Measurements from ENCODE around the gene RAB9A. TPM values are rescaled to one million over a fixed set of nuclear protein-coding genes. Genes with fewer than 3 reads are reported as not detected.

The RAB9A gene
- total and polyA plus RNA-seq, 4 donors, result 9.0 to 22.9 (median 12.0) TPM

DNA sequence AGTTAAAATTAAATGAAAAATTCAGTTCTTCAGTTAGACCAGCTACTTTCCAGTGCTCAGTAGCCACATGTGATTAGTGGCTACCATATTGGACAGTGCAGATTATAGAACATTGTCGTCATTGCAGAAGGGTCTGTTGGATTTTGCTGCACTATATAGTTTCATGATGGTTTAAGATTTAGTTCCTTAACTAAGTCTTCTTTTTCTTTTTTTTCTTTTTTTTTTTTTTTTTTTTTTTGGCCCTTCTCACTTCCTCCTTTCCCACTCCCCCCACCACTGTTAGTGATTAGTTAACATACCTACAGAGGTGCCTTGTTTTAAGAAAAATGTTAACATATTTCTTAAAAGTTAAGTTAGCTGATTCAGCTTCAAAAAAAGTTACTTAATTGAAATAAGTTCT lies 9.0 kb downstream of the RAB9A start (continued):
- no peak for TF ChIP-seq SP1 (IDR thresholded peaks at IDR 0.05)

DNA sequence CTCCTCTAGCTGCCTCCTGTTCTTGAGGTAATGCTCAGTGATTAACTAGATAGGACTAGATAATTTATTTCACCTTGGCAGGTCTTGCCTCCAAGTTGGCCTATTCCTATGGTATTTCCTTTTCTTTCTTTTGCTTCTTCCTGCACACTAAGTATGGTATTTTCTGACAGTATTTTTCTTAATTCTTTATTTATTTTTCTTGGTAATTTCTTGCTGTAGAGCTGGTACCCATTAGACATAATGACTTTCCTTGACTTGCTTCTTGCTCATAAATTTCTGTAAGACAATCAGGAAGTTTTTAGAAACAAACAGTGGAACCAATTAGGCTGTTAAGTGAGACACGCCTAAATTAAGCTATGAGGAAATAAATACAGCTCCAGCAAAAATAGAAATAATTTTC lies 9.5 kb downstream of the RAB9A start:
- 76% methylated on average over 1 of the region's 1 CpG for WGBS
- H3K9me3 ChIP-seq (ENCODE audit: control insufficient read depth in 4 of 4, low read length in 3 of 4), result no peaks in the 10 kb centered on the region
- H3K36me3 ChIP-seq (ENCODE audit: control insufficient read depth in 4 of 4, insufficient read depth in 3 of 4, low read depth in 1 of 4, low read length in 3 of 4), result no peaks in the 10 kb centered on the region
- H3K9ac ChIP-seq (ENCODE audit: low read depth in 1 of 2, low read length in 2 of 2), result no peak overlapping the region
- H3K27me3 ChIP-seq (ENCODE audit: control insufficient read depth in 4 of 4, insufficient read depth in 4 of 4, low read length in 3 of 4), result no peaks in the 10 kb centered on the region
- peaks cover 0 to 2% (median 2%) of the 10 kb centered on the region in 4 donors for H3K4me1 ChIP-seq (ENCODE audit: control insufficient read depth in 4 of 4, insufficient read depth in 4 of 4, low read length in 3 of 4)
- no peak overlapping the region for H3K4me3 ChIP-seq (ENCODE audit: low read depth in 1 of 3, low read length in 3 of 3)
- DNase-seq (ENCODE audit: low spot score), result no peak
- no peak overlapping the region for H3K27ac ChIP-seq (ENCODE audit: low read depth in 1 of 2, low read length in 2 of 2)
- TF ChIP-seq, protein P1, sequence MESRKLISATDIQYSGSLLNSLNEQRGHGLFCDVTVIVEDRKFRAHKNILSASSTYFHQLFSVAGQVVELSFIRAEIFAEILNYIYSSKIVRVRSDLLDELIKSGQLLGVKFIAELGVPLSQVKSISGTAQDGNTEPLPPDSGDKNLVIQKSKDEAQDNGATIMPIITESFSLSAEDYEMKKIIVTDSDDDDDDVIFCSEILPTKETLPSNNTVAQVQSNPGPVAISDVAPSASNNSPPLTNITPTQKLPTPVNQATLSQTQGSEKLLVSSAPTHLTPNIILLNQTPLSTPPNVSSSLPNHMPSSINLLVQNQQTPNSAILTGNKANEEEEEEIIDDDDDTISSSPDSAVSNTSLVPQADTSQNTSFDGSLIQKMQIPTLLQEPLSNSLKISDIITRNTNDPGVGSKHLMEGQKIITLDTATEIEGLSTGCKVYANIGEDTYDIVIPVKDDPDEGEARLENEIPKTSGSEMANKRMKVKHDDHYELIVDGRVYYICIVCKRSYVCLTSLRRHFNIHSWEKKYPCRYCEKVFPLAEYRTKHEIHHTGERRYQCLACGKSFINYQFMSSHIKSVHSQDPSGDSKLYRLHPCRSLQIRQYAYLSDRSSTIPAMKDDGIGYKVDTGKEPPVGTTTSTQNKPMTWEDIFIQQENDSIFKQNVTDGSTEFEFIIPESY (IDR thresholded peaks at IDR 0.05), result no peak
- TF ChIP-seq FOXA1 (IDR thresholded peaks at IDR 0.05) (no peak), TAF1 (conservative IDR thresholded peaks at IDR 0.05) (no peak), GABPA (IDR thresholded peaks at IDR 0.05 in 1 of 2, conservative IDR thresholded peaks at IDR 0.05 in 1 of 2) (no peak), HNF4A (conservative IDR thresholded peaks at IDR 0.05) (no peak), FOXA2 (IDR thresholded peaks at IDR 0.05) (no peak), HNF4G (IDR thresholded peaks at IDR 0.05) (no peak)
- TF ChIP-seq, protein P2, sequence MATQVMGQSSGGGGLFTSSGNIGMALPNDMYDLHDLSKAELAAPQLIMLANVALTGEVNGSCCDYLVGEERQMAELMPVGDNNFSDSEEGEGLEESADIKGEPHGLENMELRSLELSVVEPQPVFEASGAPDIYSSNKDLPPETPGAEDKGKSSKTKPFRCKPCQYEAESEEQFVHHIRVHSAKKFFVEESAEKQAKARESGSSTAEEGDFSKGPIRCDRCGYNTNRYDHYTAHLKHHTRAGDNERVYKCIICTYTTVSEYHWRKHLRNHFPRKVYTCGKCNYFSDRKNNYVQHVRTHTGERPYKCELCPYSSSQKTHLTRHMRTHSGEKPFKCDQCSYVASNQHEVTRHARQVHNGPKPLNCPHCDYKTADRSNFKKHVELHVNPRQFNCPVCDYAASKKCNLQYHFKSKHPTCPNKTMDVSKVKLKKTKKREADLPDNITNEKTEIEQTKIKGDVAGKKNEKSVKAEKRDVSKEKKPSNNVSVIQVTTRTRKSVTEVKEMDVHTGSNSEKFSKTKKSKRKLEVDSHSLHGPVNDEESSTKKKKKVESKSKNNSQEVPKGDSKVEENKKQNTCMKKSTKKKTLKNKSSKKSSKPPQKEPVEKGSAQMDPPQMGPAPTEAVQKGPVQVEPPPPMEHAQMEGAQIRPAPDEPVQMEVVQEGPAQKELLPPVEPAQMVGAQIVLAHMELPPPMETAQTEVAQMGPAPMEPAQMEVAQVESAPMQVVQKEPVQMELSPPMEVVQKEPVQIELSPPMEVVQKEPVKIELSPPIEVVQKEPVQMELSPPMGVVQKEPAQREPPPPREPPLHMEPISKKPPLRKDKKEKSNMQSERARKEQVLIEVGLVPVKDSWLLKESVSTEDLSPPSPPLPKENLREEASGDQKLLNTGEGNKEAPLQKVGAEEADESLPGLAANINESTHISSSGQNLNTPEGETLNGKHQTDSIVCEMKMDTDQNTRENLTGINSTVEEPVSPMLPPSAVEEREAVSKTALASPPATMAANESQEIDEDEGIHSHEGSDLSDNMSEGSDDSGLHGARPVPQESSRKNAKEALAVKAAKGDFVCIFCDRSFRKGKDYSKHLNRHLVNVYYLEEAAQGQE (IDR thresholded peaks at IDR 0.05), result no peak
- TF ChIP-seq, protein P3, sequence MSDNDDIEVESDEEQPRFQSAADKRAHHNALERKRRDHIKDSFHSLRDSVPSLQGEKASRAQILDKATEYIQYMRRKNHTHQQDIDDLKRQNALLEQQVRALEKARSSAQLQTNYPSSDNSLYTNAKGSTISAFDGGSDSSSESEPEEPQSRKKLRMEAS (IDR thresholded peaks at IDR 0.05), result no peak

DNA sequence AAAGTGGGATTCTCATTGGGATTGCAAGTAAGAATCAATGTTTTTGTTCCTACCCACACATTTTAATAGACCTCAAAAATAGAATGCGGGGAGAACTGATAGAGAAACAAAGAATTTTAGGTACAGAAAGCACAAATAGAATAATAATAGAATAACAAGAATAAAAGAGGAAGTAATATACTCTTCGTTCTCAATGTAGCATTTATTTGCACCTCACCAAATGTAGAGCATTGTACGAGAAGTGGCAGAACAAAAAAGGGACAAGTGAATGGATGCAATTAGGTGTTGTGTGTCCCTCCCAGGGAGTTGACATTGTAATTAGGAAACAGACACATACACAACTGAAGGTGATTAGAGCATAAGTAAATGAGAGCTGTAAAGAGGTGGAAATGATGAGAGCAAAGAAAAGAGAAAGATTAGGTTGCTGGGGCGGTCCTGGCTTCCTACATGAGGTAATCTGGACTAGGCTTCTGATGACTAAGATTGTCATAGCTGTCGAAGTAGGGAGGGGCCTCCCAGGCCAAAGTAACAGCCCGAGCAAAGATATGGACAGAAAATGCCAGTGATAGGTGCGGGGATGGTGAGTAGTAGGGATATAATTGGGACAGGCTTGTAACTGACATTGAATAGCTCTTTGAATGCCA lies 10.4 kb downstream of the RAB9A start:
- H3K9ac ChIP-seq (ENCODE audit: low read depth in 1 of 2, low read length in 2 of 2), result no peak overlapping the region
- WGBS, result 83% methylated on average over 7 of the region's 7 CpGs
- DNase-seq (ENCODE audit: low spot score), result no peak
- H3K4me1 ChIP-seq (ENCODE audit: control insufficient read depth in 4 of 4, insufficient read depth in 4 of 4, low read length in 3 of 4), result peaks cover 0 to 2% (median under 1%) of the 10 kb centered on the region in 4 donors
- H3K27ac ChIP-seq (ENCODE audit: low read depth in 1 of 2, low read length in 2 of 2), result no peak overlapping the region
- H3K27me3 ChIP-seq (ENCODE audit: control insufficient read depth in 4 of 4, insufficient read depth in 4 of 4, low read length in 3 of 4), result no peaks in the 10 kb centered on the region
- H3K36me3 ChIP-seq (ENCODE audit: control insufficient read depth in 4 of 4, insufficient read depth in 3 of 4, low read depth in 1 of 4, low read length in 3 of 4), result no peaks in the 10 kb centered on the region
- TF ChIP-seq SP1 (IDR thresholded peaks at IDR 0.05) (no peak), RXRA (IDR thresholded peaks at IDR 0.05) (no peak), EGR1 (IDR thresholded peaks at IDR 0.05; ENCODE audit: low read depth in 2 of 2) (no peak), FOXA2 (IDR thresholded peaks at IDR 0.05) (no peak), GABPA (IDR thresholded peaks at IDR 0.05 in 1 of 2, conservative IDR thresholded peaks at IDR 0.05 in 1 of 2) (no peak), JUND (IDR thresholded peaks at IDR 0.05) (no peak), RAD21 (IDR thresholded peaks at IDR 0.05) (no peak), YY1 (IDR thresholded peaks at IDR 0.05) (no peak)
- TF ChIP-seq, protein P4, sequence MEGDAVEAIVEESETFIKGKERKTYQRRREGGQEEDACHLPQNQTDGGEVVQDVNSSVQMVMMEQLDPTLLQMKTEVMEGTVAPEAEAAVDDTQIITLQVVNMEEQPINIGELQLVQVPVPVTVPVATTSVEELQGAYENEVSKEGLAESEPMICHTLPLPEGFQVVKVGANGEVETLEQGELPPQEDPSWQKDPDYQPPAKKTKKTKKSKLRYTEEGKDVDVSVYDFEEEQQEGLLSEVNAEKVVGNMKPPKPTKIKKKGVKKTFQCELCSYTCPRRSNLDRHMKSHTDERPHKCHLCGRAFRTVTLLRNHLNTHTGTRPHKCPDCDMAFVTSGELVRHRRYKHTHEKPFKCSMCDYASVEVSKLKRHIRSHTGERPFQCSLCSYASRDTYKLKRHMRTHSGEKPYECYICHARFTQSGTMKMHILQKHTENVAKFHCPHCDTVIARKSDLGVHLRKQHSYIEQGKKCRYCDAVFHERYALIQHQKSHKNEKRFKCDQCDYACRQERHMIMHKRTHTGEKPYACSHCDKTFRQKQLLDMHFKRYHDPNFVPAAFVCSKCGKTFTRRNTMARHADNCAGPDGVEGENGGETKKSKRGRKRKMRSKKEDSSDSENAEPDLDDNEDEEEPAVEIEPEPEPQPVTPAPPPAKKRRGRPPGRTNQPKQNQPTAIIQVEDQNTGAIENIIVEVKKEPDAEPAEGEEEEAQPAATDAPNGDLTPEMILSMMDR (IDR thresholded peaks at IDR 0.05; ENCODE audit: low read depth, low read length, missing input control), result no peak
- TF ChIP-seq, protein P3 (IDR thresholded peaks at IDR 0.05), result no peak
- H3K9me3 ChIP-seq (ENCODE audit: control insufficient read depth in 4 of 4, low read length in 3 of 4), result no peaks in the 10 kb centered on the region
- no peak overlapping the region for H3K4me3 ChIP-seq (ENCODE audit: low read depth in 1 of 3, low read length in 3 of 3)
